Body of pancreas (tissue), 4 donors: Measurements from ENCODE around the gene TAF3. TPM values are rescaled to one million over a fixed set of nuclear protein-coding genes. Genes with fewer than 3 reads are reported as not detected.

ENCODE experiments used
- ATAC-seq: fragments of 150-250 bp; one replicate; pipeline ENCODE4 v1.9.1; 2016
- DNase-seq, 4 donors: peaks; one replicate each; pipeline ENCODE4 v3.0.0-alpha.2; 2019
- H3K27ac ChIP-seq, 4 donors: fragments of 200-600 bp; sonication (generic); 1 replicate in 3 of 4; 2 replicates in 1 of 4; pipeline versions ENCODE4 v1.5.1 to v1.6.1; 2016 to 2019; ENCODE audit warnings: mild to moderate bottlenecking in 1 of 4, mixed read lengths in 1 of 4, moderate library complexity in 1 of 4
- H3K27me3 ChIP-seq, 2 donors: fragments of 200-600 bp; sonication (generic); one replicate each; pipeline ENCODE4 v1.6.0; 2016; ENCODE audit warnings: mild to moderate bottlenecking in 1 of 2
- H3K36me3 ChIP-seq, 2 donors: fragments of 200-600 bp; sonication (generic); replicated peaks in 1 of 2; 2 replicates each; pipeline ENCODE4 v1.5.1; 2016; ENCODE audit warnings: low read depth in 2 of 2; ENCODE audit not compliant: insufficient read depth in 1 of 2
- H3K4me1 ChIP-seq: fragments of 200-600 bp; sonication (generic); one replicate; pipeline ENCODE4 v1.6.0; 2016
- H3K4me3 ChIP-seq, 2 donors: fragments of 200-600 bp; sonication (generic); 1 replicate in 1 of 2; 2 replicates in 1 of 2; pipeline ENCODE4 v1.5.1; 2016 to 2019
- H3K9me3 ChIP-seq, 3 donors: fragments of 200-600 bp; sonication (generic); 1 replicate in 2 of 3; 2 replicates in 1 of 3; pipeline ENCODE4 v1.5.1; 2016
- POLR2A ChIP-seq, 3 donors: fragments of 450-650 bp; IDR thresholded peaks; one replicate each; pipeline ENCODE4 v1.6.1; 2016; ENCODE audit warnings: antibody characterized with exemption in 3 of 3, mild to moderate bottlenecking in 2 of 3
- WGBS, 2 donors: methylation state at CpG; one replicate each; pipeline ENCODE4 v1.1.5; 2017; 5-methylcytosine and 5-hydroxymethylcytosine counted together
- intact Hi-C: fragments of 100-400 bp; cut with DNase I; formaldehyde crosslinking; loops from one replicate; pipeline ENCODE4 v1.15.1; 2023
- total RNA-seq, 2 donors: library from RNA; depleted of rRNA; stranded (reverse); fragments of >200 nt; gene quantifications; one replicate each; pipeline ENCODE4 v1.1.0, GENCODE V29; 2016
- TF ChIP-seq, protein P1 (sequence below), 7 experiments: fragments of 450-650 bp in 4 of 7; fragments of 200-600 bp in 3 of 7; sonication (generic) in 3 of 7; IDR thresholded peaks; one replicate each; pipeline ENCODE4 v1.5.1; 2016 to 2019; ENCODE audit warnings: antibody characterized with exemption in 7 of 7

Gene TAF3
- total RNA-seq, 2 donors from 2014 or later, result 6.0 to 12.9 TPM

DNA sequence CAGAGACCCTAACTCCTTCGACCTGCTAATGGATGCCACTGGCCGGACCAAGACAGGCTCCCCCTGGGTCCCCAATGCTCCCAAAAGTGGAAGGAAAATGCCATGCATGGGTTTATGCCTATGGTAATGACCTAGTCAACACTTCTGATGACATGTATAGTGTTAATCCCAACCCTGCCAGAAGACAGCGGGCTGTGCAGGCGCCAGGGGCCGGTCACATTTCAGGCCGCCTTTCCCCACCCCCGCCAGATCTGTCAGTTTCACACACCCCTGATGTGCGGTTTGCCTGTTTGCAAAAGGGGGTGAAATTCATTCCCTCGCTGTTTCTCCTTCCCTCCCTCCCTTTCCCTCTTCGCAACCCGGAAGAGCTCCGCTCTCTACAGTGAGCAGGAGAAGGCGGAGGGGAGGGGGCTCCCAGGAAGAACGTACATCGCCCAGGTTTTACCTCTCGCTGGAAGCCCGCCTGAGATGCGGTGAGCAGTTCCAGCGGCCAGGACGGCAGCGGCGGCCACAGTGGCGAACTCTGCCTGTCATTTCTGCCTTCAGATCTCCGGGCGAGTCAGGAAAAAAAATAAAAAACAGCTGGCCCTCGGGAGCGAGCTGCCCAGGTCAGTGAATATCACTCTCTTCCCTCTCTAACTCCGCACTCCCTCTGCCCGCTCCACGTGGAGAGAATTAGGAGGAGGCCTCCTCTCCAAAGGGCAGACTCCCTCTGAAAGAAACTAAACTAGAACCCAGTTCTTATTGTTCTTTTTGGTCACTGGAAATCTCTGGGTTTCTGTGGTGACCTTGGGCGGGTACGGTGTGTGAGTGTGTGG, 226.8 kb downstream of the TAF3 start:
- Histone ChIP-seq H3K9me3 (no peaks in the 10 kb centered on the region), H3K4me3 (no peak overlapping the region), H3K4me1 (peaks cover 36% of the 10 kb centered on the region), H3K27ac (no peak overlapping the region), H3K27me3 (peaks cover 5 to 79% of the 10 kb centered on the region in 2 donors), H3K36me3 (no peaks in the 10 kb centered on the region)
- peak; percentile 43 for ATAC-seq
- intact Hi-C loops, result no loop called here
- peak in 1 of 4 donors; percentile 28 for DNase-seq
- TF ChIP-seq POLR2A (IDR thresholded peaks at IDR 0.05), result no peak
- TF ChIP-seq, protein P1, sequence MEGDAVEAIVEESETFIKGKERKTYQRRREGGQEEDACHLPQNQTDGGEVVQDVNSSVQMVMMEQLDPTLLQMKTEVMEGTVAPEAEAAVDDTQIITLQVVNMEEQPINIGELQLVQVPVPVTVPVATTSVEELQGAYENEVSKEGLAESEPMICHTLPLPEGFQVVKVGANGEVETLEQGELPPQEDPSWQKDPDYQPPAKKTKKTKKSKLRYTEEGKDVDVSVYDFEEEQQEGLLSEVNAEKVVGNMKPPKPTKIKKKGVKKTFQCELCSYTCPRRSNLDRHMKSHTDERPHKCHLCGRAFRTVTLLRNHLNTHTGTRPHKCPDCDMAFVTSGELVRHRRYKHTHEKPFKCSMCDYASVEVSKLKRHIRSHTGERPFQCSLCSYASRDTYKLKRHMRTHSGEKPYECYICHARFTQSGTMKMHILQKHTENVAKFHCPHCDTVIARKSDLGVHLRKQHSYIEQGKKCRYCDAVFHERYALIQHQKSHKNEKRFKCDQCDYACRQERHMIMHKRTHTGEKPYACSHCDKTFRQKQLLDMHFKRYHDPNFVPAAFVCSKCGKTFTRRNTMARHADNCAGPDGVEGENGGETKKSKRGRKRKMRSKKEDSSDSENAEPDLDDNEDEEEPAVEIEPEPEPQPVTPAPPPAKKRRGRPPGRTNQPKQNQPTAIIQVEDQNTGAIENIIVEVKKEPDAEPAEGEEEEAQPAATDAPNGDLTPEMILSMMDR (IDR thresholded peaks at IDR 0.05), result no peak
- 1 to 2% methylated on average over 30 to 32 of the region's 32 CpGs for WGBS, 2 donors

DNA sequence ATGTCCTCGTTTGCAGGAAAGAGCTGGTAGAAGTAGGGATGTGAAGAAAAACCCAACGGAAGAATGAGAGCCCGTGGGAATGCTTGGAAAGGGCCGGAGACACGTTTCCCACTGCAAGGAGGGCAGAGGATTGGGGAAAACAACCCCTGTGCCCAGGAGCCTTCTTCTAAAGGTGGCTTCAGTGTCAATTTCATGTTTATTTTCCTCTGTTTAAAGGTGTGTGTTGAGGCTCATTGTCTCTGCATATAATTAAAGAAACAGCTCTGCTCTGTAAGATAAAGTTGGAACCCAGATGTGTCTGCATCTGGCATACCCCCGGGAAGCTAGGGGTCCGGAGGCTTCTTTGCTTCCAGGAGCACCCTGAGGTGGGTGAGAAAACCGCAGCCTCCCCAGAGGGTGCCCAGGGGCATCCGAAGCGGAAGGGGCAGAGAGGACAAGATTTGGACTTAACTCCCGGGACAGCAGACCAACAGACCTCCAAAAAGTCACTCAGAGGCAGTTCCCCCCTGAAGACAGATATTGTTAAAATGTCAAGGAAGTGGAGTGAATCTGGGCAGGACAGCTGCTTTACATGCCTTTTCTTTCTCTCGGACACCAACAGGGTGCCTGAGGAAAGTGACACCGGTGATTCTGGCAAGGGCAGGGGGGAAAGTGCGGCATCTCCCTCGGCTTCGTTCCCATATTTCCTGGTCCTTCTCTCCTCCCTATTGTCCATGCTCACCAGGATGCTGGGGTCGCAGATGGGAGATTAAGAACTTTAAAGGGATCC, 227.6 kb downstream of the TAF3 start:
- peaks cover 43% of the 10 kb centered on the region for H3K4me1 ChIP-seq
- no peak for DNase-seq
- H3K4me3 ChIP-seq, result no peak overlapping the region
- H3K27me3 ChIP-seq, result peaks cover 5 to 86% of the 10 kb centered on the region in 2 donors
- H3K36me3 ChIP-seq, result no peaks in the 10 kb centered on the region
- intact Hi-C loops, result no loop called here
- TF ChIP-seq, protein P1 (IDR thresholded peaks at IDR 0.05), result no peak
- no peak for TF ChIP-seq POLR2A (IDR thresholded peaks at IDR 0.05)
- no peak overlapping the region for H3K27ac ChIP-seq
- 3 to 6% methylated on average over 17 of the region's 17 CpGs for WGBS, 2 donors
- no peaks in the 10 kb centered on the region for H3K9me3 ChIP-seq
- ATAC-seq, result no peak

DNA sequence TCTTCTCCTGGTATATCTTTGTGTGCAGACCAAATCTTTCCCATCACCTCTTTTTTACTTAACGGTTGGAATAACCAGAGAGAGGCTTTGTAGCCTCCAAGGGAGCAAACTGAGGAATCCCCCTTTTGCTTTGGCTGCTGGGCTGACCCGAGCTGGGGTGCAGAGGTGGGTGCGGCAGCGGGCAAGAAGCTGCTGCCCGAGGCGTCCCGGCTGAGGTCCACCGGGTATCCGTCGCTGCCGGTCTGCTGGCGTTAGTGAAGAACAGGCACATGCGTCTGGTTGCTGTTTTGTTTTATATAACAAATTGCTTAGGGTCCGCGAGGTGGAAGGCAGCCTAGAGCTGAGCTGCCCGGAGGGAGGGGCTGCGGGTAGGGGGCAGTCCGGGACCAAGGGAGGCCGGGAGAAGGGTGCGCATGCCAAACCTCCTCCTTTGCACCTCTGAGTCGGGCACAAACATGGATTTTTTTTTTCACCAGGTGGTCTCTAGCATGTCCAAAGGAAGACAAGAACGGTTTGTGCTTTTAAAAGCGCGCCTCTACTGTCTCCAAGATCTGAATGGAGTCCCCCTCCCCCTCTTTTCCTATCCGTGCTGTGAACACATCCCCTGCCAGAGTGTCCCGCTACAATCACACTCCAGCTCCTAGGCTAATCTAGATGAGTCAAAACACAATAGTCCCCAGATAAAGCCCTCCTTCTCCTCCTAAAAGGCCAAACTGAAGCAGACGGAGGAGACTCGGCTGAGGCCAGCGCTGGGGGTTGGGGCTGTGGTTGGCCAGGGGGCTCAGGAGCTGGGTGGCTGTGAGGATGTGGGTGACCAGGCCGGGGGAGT, 229.4 kb downstream of the TAF3 start:
- H3K36me3 ChIP-seq, result no peaks in the 10 kb centered on the region
- H3K27ac ChIP-seq, result no peak overlapping the region
- H3K9me3 ChIP-seq, result no peaks in the 10 kb centered on the region
- ATAC-seq (no peak), DNase-seq (no peak)
- H3K4me3 ChIP-seq, result no peak overlapping the region
- intact Hi-C loops, result no loop called here
- peaks cover 5 to 97% of the 10 kb centered on the region in 2 donors for H3K27me3 ChIP-seq
- TF ChIP-seq, protein P1 (IDR thresholded peaks at IDR 0.05), result no peak
- no peak for TF ChIP-seq POLR2A (IDR thresholded peaks at IDR 0.05)
- WGBS, 2 donors, result 5% methylated on average over 28 to 29 of the region's 30 CpGs
- peaks cover 58% of the 10 kb centered on the region for H3K4me1 ChIP-seq

DNA sequence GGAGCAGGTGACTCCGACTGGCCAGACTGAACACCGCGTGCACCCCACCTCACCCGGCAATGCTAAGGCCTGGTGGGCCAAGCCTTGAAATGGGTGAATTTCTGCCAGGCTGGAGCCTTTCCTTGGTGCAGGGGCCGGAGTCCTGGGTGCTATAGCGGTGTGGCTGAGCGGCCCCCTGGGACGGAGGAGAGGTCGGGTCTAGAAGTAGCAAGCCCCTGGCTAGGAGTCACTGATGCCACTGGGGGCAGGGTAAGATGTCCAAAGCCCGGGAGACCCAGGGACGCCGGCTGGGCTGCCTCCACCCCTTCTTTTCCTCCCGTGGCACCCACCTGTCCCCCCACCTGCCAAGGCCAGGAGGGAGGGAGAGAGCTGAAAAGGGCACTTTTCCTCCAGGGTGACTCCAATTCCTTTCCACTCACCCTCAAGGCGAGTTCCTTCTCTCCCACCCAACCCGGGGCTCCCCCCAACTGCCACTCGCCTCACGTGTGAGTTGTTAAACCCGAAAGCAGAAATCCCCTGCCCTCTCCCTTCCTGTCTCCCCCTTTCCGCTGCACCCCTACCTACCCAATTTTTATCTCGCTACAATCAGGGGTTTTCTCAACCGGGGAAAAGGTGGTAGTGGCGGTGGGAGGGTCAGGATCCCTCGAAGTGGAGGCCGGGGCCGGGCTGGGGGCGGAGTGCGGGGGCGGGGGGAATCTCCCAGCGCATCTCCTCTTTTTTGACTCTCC, 230.1 kb downstream of the TAF3 start:
- Histone ChIP-seq H3K4me3 (no peak overlapping the region), H3K27ac (no peak overlapping the region), H3K27me3 (peaks cover 4 to 97% of the 10 kb centered on the region in 2 donors), H3K4me1 (peaks cover 63% of the 10 kb centered on the region), H3K36me3 (no peaks in the 10 kb centered on the region), H3K9me3 (no peaks in the 10 kb centered on the region)
- no peak for TF ChIP-seq POLR2A (IDR thresholded peaks at IDR 0.05)
- TF ChIP-seq, protein P1 (IDR thresholded peaks at IDR 0.05), result no peak
- intact Hi-C loops, result no loop called here
- ATAC-seq (no peak), DNase-seq (no peak)
- WGBS, 2 donors, result 5 to 6% methylated on average over 24 to 29 of the region's 29 CpGs
